DND-41 (cell line): Measurements from ENCODE around the gene MMP19.
"Not testable (repeated sequence)": the region's sequence is repeated elsewhere in the genome, so short reads cannot be mapped to it uniquely, and the experiment has no call there.

ENCODE experiments used
- ATAC-seq: fragments of 200-7000 bp; cut with Tn5 transposase; 3 replicates; pipeline ENCODE4 v1.9.1; 2021; ENCODE audit warnings: low read depth; ENCODE audit not compliant: insufficient read depth
- DNase-seq: peaks from one replicate; pipeline ENCODE4 v3.0.0-alpha.2; 2020
- H2AFZ ChIP-seq: 2 replicates; pipeline ENCODE4 v1.6.0; 2012; ENCODE audit warnings: low read depth, low read length
- H3K27ac ChIP-seq: 2 replicates; pipeline ENCODE4 v1.5.1; 2012; ENCODE audit warnings: low read length, inconsistent platforms
- H3K27me3 ChIP-seq: fragments of 200-600 bp; sonication (generic); 2 replicates; pipeline ENCODE4 v1.6.0; 2012; ENCODE audit warnings: low read length, mild to moderate bottlenecking, inconsistent platforms; ENCODE audit not compliant: insufficient read depth, poor library complexity
- H3K36me3 ChIP-seq: 2 replicates; pipeline ENCODE4 v1.5.1; 2012; ENCODE audit warnings: low read length, inconsistent platforms; ENCODE audit not compliant: insufficient read depth
- H3K4me1 ChIP-seq: 2 replicates; pipeline ENCODE4 v1.5.1; 2012; ENCODE audit warnings: mild to moderate bottlenecking, low read length; ENCODE audit not compliant: insufficient read depth
- H3K4me2 ChIP-seq: 2 replicates; pipeline ENCODE4 v1.6.0; 2012; ENCODE audit warnings: mild to moderate bottlenecking, moderate library complexity, low read length, inconsistent platforms; ENCODE audit not compliant: insufficient read depth
- H3K4me3 ChIP-seq, 2 experiments: fragments of 200-600 bp in 1 of 2; shearing (Covaris generic) in 1 of 2; 2 replicates each; pipeline ENCODE4 v1.5.1; 2012 to 2016; ENCODE audit warnings: inconsistent platforms in 2 of 2, low read length in 2 of 2, mild to moderate bottlenecking in 2 of 2, low read depth in 1 of 2, moderate library complexity in 1 of 2
- H3K79me2 ChIP-seq: 2 replicates; pipeline ENCODE4 v1.6.0; 2012; ENCODE audit warnings: low read length, inconsistent platforms; ENCODE audit not compliant: insufficient read depth
- H3K9ac ChIP-seq: 2 replicates; pipeline ENCODE4 v1.6.0; 2012; ENCODE audit warnings: low read depth, mild to moderate bottlenecking, inconsistent platforms, low read length, moderate library complexity
- H3K9me3 ChIP-seq: 2 replicates; pipeline ENCODE4 v1.5.1; 2012; ENCODE audit warnings: low read length, moderate library complexity, mild to moderate bottlenecking, inconsistent platforms; ENCODE audit not compliant: insufficient read depth, severe bottlenecking
- H4K20me1 ChIP-seq: 2 replicates; pipeline ENCODE4 v1.6.0; 2012; ENCODE audit warnings: low read length; ENCODE audit not compliant: insufficient read depth
- EZH2 ChIP-seq: IDR thresholded peaks from 3 replicates; pipeline ENCODE4 v1.6.1; 2012; ENCODE audit warnings: borderline replicate concordance, low read depth, mild to moderate bottlenecking, moderate library complexity, low read length, inconsistent platforms; ENCODE audit not compliant: severe bottlenecking
- TF ChIP-seq, protein P1 (sequence below): IDR thresholded peaks from 2 replicates; pipeline ENCODE4 v1.5.1; 2012; ENCODE audit warnings: borderline replicate concordance, low read length, moderate library complexity, mild to moderate bottlenecking; ENCODE audit not compliant: poor library complexity, severe bottlenecking; ENCODE audit errors: extremely low read depth

The MMP19 gene

DNA sequence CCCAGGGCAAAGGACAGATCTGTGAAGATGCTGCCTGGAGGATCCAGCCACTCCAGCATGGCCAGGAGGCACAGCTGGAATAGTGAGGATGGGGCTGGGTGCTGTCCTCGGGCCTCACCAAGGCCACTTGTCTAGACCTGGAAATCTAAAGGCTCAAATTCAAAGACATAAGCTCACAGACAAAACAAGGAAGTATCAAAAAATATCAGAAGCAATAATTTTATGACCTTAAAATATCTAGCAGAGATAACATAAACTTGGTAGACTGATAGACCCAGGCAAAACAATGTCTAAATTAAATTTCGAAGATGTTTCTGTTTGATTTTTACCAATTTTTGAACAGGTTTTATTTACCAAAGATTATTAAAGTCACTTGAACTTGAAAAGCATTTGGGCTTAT is 22.6 kb upstream of the MMP19 start:
- TF ChIP-seq, protein P1, sequence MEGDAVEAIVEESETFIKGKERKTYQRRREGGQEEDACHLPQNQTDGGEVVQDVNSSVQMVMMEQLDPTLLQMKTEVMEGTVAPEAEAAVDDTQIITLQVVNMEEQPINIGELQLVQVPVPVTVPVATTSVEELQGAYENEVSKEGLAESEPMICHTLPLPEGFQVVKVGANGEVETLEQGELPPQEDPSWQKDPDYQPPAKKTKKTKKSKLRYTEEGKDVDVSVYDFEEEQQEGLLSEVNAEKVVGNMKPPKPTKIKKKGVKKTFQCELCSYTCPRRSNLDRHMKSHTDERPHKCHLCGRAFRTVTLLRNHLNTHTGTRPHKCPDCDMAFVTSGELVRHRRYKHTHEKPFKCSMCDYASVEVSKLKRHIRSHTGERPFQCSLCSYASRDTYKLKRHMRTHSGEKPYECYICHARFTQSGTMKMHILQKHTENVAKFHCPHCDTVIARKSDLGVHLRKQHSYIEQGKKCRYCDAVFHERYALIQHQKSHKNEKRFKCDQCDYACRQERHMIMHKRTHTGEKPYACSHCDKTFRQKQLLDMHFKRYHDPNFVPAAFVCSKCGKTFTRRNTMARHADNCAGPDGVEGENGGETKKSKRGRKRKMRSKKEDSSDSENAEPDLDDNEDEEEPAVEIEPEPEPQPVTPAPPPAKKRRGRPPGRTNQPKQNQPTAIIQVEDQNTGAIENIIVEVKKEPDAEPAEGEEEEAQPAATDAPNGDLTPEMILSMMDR: no peak
- no peak for TF ChIP-seq EZH2
- Histone ChIP-seq H3K9me3 (no peaks in the 10 kb centered on the region), H2AFZ (no peak overlapping the region), H3K27me3 (no peaks in the 10 kb centered on the region), H3K27ac (no peak overlapping the region), H3K36me3 (no peaks in the 10 kb centered on the region), H3K9ac (no peak overlapping the region), H3K4me2 (no peak overlapping the region), H3K4me3 (no peak overlapping the region), H3K4me1 (no peaks in the 10 kb centered on the region), H3K79me2 (no peaks in the 10 kb centered on the region), H4K20me1 (no peaks in the 10 kb centered on the region)
- ATAC-seq (no peak), DNase-seq (no peak)

DNA sequence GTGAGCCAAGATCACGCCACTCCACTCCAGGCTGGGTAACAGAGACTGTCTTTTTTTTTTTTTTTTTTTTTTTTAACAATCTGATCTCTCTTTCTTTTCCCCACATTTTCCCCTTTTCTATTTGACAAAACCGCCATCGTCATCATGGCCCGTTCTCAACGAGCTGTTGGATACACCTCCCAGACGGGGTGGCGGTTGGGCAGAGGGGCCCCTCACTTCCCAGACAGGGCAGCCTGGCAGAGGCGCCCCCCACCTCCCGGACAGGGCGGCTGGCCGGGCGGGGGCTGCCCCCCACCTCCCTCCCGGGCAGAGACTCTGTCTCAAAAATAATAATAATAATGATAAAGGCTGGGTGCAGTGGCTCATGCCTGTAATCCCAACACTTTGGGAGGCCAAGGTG is 20.2 kb upstream of the MMP19 start:
- ATAC-seq, H3K4me2 ChIP-seq, H3K27me3 ChIP-seq, H3K9me3 ChIP-seq, DNase-seq, H3K4me1 ChIP-seq, H3K36me3 ChIP-seq, H3K79me2 ChIP-seq, H3K4me3 ChIP-seq, H3K27ac ChIP-seq, H4K20me1 ChIP-seq, H3K9ac ChIP-seq, H2AFZ ChIP-seq: not testable (repeated sequence)

DNA sequence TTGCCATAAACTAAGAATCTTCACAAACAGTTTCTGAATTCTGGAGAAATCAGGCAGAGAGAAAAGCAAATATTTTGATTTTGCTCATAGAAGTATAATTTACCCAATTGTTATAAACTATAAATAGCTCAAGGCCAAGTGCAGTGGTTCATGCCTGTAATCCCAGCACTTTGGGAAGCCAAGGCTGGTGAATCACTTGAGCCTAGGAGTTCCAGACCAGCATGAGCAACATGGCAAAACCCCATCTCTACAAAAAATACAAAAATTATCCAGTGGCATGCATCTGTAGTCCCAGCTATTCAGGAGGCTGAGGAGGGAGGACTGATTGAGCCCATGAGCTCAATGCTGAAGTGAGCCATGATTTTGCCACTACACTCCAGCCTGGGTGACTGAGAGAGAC is 19.6 kb upstream of the MMP19 start:
- H3K79me2 ChIP-seq: no peaks in the 10 kb centered on the region
- H3K27ac ChIP-seq: no peak overlapping the region
- no peaks in the 10 kb centered on the region for H4K20me1 ChIP-seq
- no peaks in the 10 kb centered on the region for H3K4me1 ChIP-seq
- H3K9ac ChIP-seq: no peak overlapping the region
- no peak for ATAC-seq
- H3K9me3 ChIP-seq: no peaks in the 10 kb centered on the region
- no peak overlapping the region for H3K4me2 ChIP-seq
- no peak for TF ChIP-seq EZH2
- TF ChIP-seq, protein P1: no peak
- no peak overlapping the region for H2AFZ ChIP-seq
- H3K36me3 ChIP-seq: no peaks in the 10 kb centered on the region
- DNase-seq: no peak
- no peak overlapping the region for H3K4me3 ChIP-seq
- no peaks in the 10 kb centered on the region for H3K27me3 ChIP-seq

DNA sequence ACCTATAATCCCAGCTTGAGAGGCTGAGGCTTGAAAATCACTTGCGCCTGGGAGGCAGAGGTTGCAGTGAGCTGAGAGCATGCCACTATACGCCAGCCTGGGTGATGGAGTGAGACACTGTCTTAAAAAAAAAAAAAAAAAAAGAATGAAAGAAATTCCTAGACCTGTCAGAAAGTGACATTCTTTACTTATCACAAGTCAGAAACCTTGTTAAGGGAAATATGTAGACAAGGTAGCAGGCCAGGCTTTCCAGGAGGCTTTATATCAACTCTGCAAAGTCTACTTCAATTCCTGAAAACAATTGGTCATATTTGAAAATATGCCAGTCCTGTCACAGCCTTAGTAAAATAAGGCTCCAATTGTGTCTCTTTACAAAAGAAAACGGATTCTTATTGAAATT is 19.1 kb upstream of the MMP19 start:
- Histone ChIP-seq H3K36me3 (no peaks in the 10 kb centered on the region), H3K27me3 (no peaks in the 10 kb centered on the region), H3K79me2 (no peaks in the 10 kb centered on the region), H3K9me3 (no peaks in the 10 kb centered on the region), H2AFZ (no peak overlapping the region), H3K27ac (no peak overlapping the region), H3K9ac (no peak overlapping the region), H3K4me1 (no peaks in the 10 kb centered on the region), H4K20me1 (no peaks in the 10 kb centered on the region), H3K4me3 (no peak overlapping the region), H3K4me2 (no peak overlapping the region)
- no peak for ATAC-seq
- DNase-seq: no peak
- TF ChIP-seq, protein P1: no peak
- TF ChIP-seq EZH2: no peak
